Calu3 (cell line): ENCODE results near the gene ABCA7. TPM values are rescaled to one million over a fixed set of nuclear protein-coding genes. Genes with fewer than 3 reads are reported as not detected.
A peak's percentile ranks its signal among the peaks of the same experiment; 100 is the strongest.

Experiments used
- BruUV-seq: library from RNA; stranded (reverse); fragments of 400-500 nt; replicated peaks from 2 replicates; lab custom pipeline; 2021; lab: Mats Ljungman, UMichigan
- CTCF ChIA-PET: fragments of 300-600 bp; sonication (Branson Sonifier 250); formaldehyde crosslinking; loops from one replicate; lab custom pipeline; 2022; ENCODE audit warnings: antibody characterized with exemption; lab: Charles Lee
- DNase-seq: peaks from one replicate; pipeline ENCODE4 v3.0.0; 2022
- H3K27ac Mint-ChIP-seq: one replicate; pipeline ENCODE4 v1.8.0; 2022; ENCODE audit warnings: mixed read lengths; ENCODE audit not compliant: unreplicated experiment
- H3K27me3 Mint-ChIP-seq: one replicate; pipeline ENCODE4 v1.8.0; 2022; ENCODE audit warnings: mixed read lengths; ENCODE audit not compliant: unreplicated experiment
- H3K36me3 Mint-ChIP-seq: one replicate; pipeline ENCODE4 v1.8.0; 2022; ENCODE audit warnings: mild to moderate bottlenecking, moderate library complexity, mixed read lengths; ENCODE audit not compliant: insufficient read depth, unreplicated experiment
- H3K4me1 Mint-ChIP-seq: one replicate; pipeline ENCODE4 v1.8.0; 2022; ENCODE audit warnings: mild to moderate bottlenecking, low read depth, mixed read lengths; ENCODE audit not compliant: unreplicated experiment
- H3K4me3 Mint-ChIP-seq: one replicate; pipeline ENCODE4 v1.8.0; 2022; ENCODE audit warnings: mild to moderate bottlenecking, low read depth, moderate library complexity, mixed read lengths; ENCODE audit not compliant: unreplicated experiment
- H3K9me3 Mint-ChIP-seq: one replicate; pipeline ENCODE4 v1.8.0; 2022; ENCODE audit warnings: low read depth, mixed read lengths; ENCODE audit not compliant: unreplicated experiment
- CTCF ChIP-seq: fragments of 200-600 bp; IDR thresholded peaks from one replicate; pipeline ENCODE4 v1.8.0; 2022; ENCODE audit warnings: antibody characterized with exemption; ENCODE audit not compliant: unreplicated experiment
- intact Hi-C: fragments of 100-400 bp; cut with micrococcal nuclease; formaldehyde crosslinking; loops from one replicate; pipeline ENCODE4 v1.10.0; 2022; ENCODE audit not compliant: unreplicated experiment
- total RNA-seq: library from RNA; stranded (reverse); gene quantifications from 2 replicates; pipeline ENCODE4 v1.2.3, GENCODE V29; 2022

ABCA7 gene
- total RNA-seq, 1 experiment from 2014 or later, result 22.7 TPM

- intact Hi-C loops, result no loop called here
- Mint-ChIP-seq H3K36me3 (peaks cover 46% of the 10 kb centered on the region), H3K4me3 (no peak overlapping the region), H3K27ac (no peak overlapping the region), H3K27me3 (no peaks in the 10 kb centered on the region), H3K4me1 (no peaks in the 10 kb centered on the region), H3K9me3 (no peaks in the 10 kb centered on the region)
- CTCF ChIA-PET, result no interaction called here
- TF ChIP-seq CTCF, result no peak
- DNase-seq, result no peak
- no TSS peak for BruUV-seq
These were observed 71.1 kb downstream of the ABCA7 start for GRCh38 chr19:1110809-1111640.

GRCh38 chr19:1111641-1112267 is 71.8 kb downstream of the ABCA7 start:
- DNase-seq, result no peak
- H3K27me3 Mint-ChIP-seq, result no peaks in the 10 kb centered on the region
- no peaks in the 10 kb centered on the region for H3K4me1 Mint-ChIP-seq
- no TSS peak for BruUV-seq
- H3K9me3 Mint-ChIP-seq, result no peaks in the 10 kb centered on the region
- intact Hi-C loops, result no loop called here
- H3K4me3 Mint-ChIP-seq, result no peak overlapping the region
- H3K36me3 Mint-ChIP-seq, result peaks cover 39% of the 10 kb centered on the region
- no peak for TF ChIP-seq CTCF
- no peak overlapping the region for H3K27ac Mint-ChIP-seq
- CTCF ChIA-PET, result no interaction called here

- H3K4me3 Mint-ChIP-seq, result no peak overlapping the region
- CTCF ChIA-PET, result no interaction called here
- no peak overlapping the region for H3K27ac Mint-ChIP-seq
- no peaks in the 10 kb centered on the region for H3K4me1 Mint-ChIP-seq
- TF ChIP-seq CTCF, result no peak
- no peaks in the 10 kb centered on the region for H3K27me3 Mint-ChIP-seq
- no peaks in the 10 kb centered on the region for H3K9me3 Mint-ChIP-seq
- no peak for DNase-seq
- H3K36me3 Mint-ChIP-seq, result peaks cover 36% of the 10 kb centered on the region
- intact Hi-C loops, result no loop called here
- BruUV-seq, result no TSS peak
These were observed 72.5 kb downstream of the ABCA7 start for GRCh38 chr19:1112268-1113029.

- intact Hi-C loops, result no loop called here
- Mint-ChIP-seq H3K27me3 (no peaks in the 10 kb centered on the region), H3K36me3 (peaks cover 43% of the 10 kb centered on the region), H3K4me1 (no peaks in the 10 kb centered on the region), H3K4me3 (no peak overlapping the region), H3K27ac (no peak overlapping the region), H3K9me3 (no peaks in the 10 kb centered on the region)
- DNase-seq, result peak; percentile 69
- no TSS peak for BruUV-seq
- peak; percentile 49 for TF ChIP-seq CTCF
- CTCF ChIA-PET, result no interaction called here
These were observed 73.4 kb downstream of the ABCA7 start for GRCh38 chr19:1113030-1113985.
